Brain microvascular endothelial cell (primary cell): ENCODE measurements around the gene FAM163B.
"Not testable (repeated sequence)": the region's sequence is repeated elsewhere in the genome, so short reads cannot be mapped to it uniquely, and the experiment has no call there.

Experiments
- DNase-seq: peaks from one replicate; pipeline ENCODE4 v3.0.0-alpha.2; 2020
- H3K27ac ChIP-seq: fragments of 250-450 bp; sonication (Bioruptor Pico); 2 replicates; pipeline ENCODE4 v1.5.1; 2020; ENCODE audit warnings: mild to moderate bottlenecking, moderate library complexity
- H3K27me3 ChIP-seq: fragments of 250-450 bp; sonication (Bioruptor Pico); replicated peaks from 2 replicates; pipeline ENCODE4 v1.5.1; 2020; ENCODE audit warnings: mild to moderate bottlenecking
- H3K36me3 ChIP-seq: fragments of 250-450 bp; sonication (Bioruptor Pico); replicated peaks from 2 replicates; pipeline ENCODE4 v1.5.1; 2020; ENCODE audit warnings: mild to moderate bottlenecking
- H3K4me3 ChIP-seq: 2 replicates; pipeline ENCODE4 v1.5.1; 2011; ENCODE audit warnings: low read depth, mild to moderate bottlenecking, control low read depth, low read length, moderate library complexity
- CTCF ChIP-seq: IDR thresholded peaks from 2 replicates; pipeline ENCODE4 v1.5.1; 2011; ENCODE audit warnings: low read depth, mild to moderate bottlenecking, moderate library complexity, low read length, control low read depth, inconsistent platforms; ENCODE audit errors: missing control alignments
- in situ Hi-C: cut with HindIII; loops from 2 replicates; pipeline ENCODE4 v1.10.0; 2017; ENCODE audit warnings: low sequenced_read_pairs, low pct_ligation_motif_present

The FAM163B gene

GRCh38 chr9:133628766-133629165 lies 19.6 kb upstream of the FAM163B start:
- no peak for TF ChIP-seq CTCF
- Histone ChIP-seq H3K27ac (no peak overlapping the region), H3K36me3 (no peaks in the 10 kb centered on the region), H3K4me3 (no peak overlapping the region), H3K27me3 (no peaks in the 10 kb centered on the region)
- no peak for DNase-seq
- in situ Hi-C loops: no loop called here

GRCh38 chr9:133627341-133627740 lies 18.2 kb upstream of the FAM163B start:
- no peak overlapping the region for H3K4me3 ChIP-seq
- in situ Hi-C loops: no loop called here
- H3K27ac ChIP-seq: no peak overlapping the region
- no peak for DNase-seq
- TF ChIP-seq CTCF: no peak
- no peaks in the 10 kb centered on the region for H3K36me3 ChIP-seq
- peaks cover 3% of the 10 kb centered on the region for H3K27me3 ChIP-seq

- in situ Hi-C loops, H3K4me3 ChIP-seq, H3K36me3 ChIP-seq, DNase-seq, H3K27ac ChIP-seq: not testable (repeated sequence)
- H3K27me3 ChIP-seq: peaks cover 11% of the 10 kb centered on the region
These were observed 16.8 kb upstream of the FAM163B start for GRCh38 chr9:133626008-133626407.

GRCh38 chr9:133622555-133622954 lies 13.4 kb upstream of the FAM163B start:
- H3K27me3 ChIP-seq: peaks cover 17% of the 10 kb centered on the region
- H3K4me3 ChIP-seq: no peak overlapping the region
- H3K27ac ChIP-seq: no peak overlapping the region
- no peak for DNase-seq
- no peaks in the 10 kb centered on the region for H3K36me3 ChIP-seq
- no peak for TF ChIP-seq CTCF
- in situ Hi-C loops: no loop called here

GRCh38 chr9:133621725-133622267 lies 12.6 kb upstream of the FAM163B start:
- H3K27me3 ChIP-seq: peaks cover 18% of the 10 kb centered on the region
- no peak for TF ChIP-seq CTCF
- DNase-seq: no peak
- no peaks in the 10 kb centered on the region for H3K36me3 ChIP-seq
- no peak overlapping the region for H3K4me3 ChIP-seq
- no peak overlapping the region for H3K27ac ChIP-seq
- in situ Hi-C loops: no loop called here

GRCh38 chr9:133619791-133620190 lies 10.6 kb upstream of the FAM163B start:
- in situ Hi-C loops: no loop called here
- Histone ChIP-seq H3K36me3 (no peaks in the 10 kb centered on the region), H3K27me3 (peaks cover 38% of the 10 kb centered on the region), H3K27ac (no peak overlapping the region), H3K4me3 (no peak overlapping the region)
- TF ChIP-seq CTCF: no peak
- DNase-seq: no peak
